Activated effector memory CD4-positive, alpha-beta T cell treated with Interleukin-2 at 50 U/mL for 16 hours (primary cell): ENCODE measurements around the gene PHF13.

Experiments
- DNase-seq: peaks from one replicate; pipeline ENCODE4 v3.0.0-alpha.2; 2020

PHF13 gene

GRCh38 chr1:6667139-6667538 lies 53.6 kb downstream of the PHF13 start:
- no peak for DNase-seq

GRCh38 chr1:6668503-6668902 lies 55.0 kb downstream of the PHF13 start:
- DNase-seq, result no peak

GRCh38 chr1:6672558-6672957 lies 59.0 kb downstream of the PHF13 start:
- DNase-seq, result no peak
